Kidney glomerular epithelial cell (primary cell): ENCODE measurements around the gene STAT2.
"Not testable (repeated sequence)": the region's sequence is repeated elsewhere in the genome, so short reads cannot be mapped to it uniquely, and the experiment has no call there.

Source experiments
- DNase-seq: peaks from one replicate; lab custom pipeline; 2025; lab: John Stamatoyannopoulos, UW

Gene STAT2

GRCh38 chr12:56330936-56331490 lies 28.9 kb downstream of the STAT2 start:
- no peak for DNase-seq

- DNase-seq: no peak
Observed at GRCh38 chr12:56326533-56326932, 33.4 kb downstream of the STAT2 start.

- DNase-seq: no peak
Observed at GRCh38 chr12:56326126-56326525, 33.8 kb downstream of the STAT2 start.

GRCh38 chr12:56324206-56324605 lies 35.7 kb downstream of the STAT2 start:
- no peak for DNase-seq

GRCh38 chr12:56321610-56322009 lies 38.3 kb downstream of the STAT2 start:
- DNase-seq: not testable (repeated sequence)

- DNase-seq: no peak
Observed at GRCh38 chr12:56321027-56321426, 38.9 kb downstream of the STAT2 start.

GRCh38 chr12:56317675-56318074 lies 42.2 kb downstream of the STAT2 start:
- no peak for DNase-seq

GRCh38 chr12:56315622-56316473 lies 44.1 kb downstream of the STAT2 start, which contains the start of gene CNPY2:
TSS of gene CNPY2 (minus strand) at chr12:56315988. CDS start at chr12:56315217, 771 bp downstream.
- DNase-seq: peak; percentile 99

- peak; percentile 5 for DNase-seq
Observed at GRCh38 chr12:56315249-56315621, 44.7 kb downstream of the STAT2 start.

GRCh38 chr12:56311003-56311402 lies 48.9 kb downstream of the STAT2 start:
- no peak for DNase-seq

DNA sequence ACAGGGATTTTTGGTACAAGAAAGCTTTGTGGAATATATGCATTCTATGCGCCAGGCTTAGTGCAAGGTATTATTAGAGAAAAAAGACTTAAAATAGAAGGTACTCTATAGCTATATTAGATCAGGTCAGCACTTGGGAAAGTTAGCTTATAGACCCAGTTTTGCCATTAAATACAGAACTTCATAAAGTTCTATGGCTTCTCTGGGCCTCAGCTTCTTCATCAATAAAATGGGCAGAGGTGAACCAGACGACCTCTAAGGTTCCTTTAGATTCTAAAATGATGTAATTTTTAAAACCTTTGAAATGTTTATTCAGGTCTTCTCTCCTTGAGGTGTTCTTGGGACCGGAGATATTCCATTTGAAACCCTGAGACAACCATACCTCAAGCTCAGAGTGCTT lies 51.2 kb downstream of the STAT2 start:
- DNase-seq: no peak

- DNase-seq: no peak
Observed at GRCh38 chr12:56307221-56307965, 52.5 kb downstream of the STAT2 start.

DNA sequence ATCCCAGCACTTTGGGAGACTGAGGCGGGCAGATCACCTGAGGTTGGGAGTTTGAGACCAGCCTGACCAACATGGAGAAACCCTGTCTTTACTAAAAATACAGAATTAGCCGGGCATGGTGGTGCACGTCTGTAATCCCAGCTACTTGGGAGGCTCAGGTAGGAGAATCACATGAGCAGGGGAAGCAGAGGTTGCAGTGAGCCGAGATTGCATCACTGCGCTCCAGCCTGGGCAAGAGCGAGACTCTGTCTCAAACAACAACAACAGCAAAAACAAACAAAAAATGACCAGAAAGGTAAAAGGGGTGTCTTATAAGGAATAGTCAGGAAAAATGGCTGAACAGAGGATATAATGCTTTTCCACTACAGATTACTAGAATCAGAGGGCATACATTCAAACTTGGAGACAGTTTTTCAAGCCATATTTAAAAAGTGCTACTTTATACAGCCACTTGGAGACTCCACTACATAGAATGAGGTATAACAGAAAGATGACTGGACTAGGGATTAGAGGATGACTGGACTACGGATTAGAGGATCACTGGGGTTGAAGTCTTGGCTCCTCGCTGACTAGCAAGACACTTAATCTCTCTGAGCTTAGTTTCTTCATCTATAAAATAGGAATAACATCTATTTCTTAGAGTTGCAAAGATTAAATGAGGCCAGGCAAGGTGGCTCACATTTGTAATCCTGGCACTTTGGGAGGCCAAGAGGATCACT lies 54.9 kb downstream of the STAT2 start:
- no peak for DNase-seq

DNA sequence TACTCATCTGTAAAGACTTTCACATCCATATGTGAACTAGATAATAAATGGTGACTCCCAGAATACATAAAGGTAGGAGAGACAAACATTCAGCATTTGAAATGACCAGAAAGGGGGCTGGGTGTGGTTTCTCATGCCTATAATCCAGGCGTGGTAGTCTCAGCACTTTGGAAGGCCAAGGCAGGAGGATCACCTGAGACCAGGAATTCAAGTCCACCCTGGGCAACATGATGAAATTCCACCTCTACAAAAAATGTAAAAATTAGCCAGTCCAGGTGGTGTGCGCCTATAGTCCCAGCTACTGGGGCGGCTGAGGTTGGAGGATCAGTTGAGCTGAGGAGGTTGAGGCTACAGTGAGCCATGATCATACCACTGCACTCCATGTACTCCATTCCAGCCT lies 55.6 kb downstream of the STAT2 start:
- DNase-seq: no peak

- no peak for DNase-seq
Observed at GRCh38 chr12:56300644-56301464, 59.1 kb downstream of the STAT2 start.

- peak; percentile 94 for DNase-seq
Observed at GRCh38 chr12:56299853-56300643, 59.9 kb downstream of the STAT2 start, which contains the start of gene CS. TSS of gene CS (minus strand) at chr12:56300330. CDS start at chr12:56300201, 129 bp downstream.

GRCh38 chr12:56299308-56299852 lies 60.5 kb downstream of the STAT2 start:
- no peak for DNase-seq

DNA sequence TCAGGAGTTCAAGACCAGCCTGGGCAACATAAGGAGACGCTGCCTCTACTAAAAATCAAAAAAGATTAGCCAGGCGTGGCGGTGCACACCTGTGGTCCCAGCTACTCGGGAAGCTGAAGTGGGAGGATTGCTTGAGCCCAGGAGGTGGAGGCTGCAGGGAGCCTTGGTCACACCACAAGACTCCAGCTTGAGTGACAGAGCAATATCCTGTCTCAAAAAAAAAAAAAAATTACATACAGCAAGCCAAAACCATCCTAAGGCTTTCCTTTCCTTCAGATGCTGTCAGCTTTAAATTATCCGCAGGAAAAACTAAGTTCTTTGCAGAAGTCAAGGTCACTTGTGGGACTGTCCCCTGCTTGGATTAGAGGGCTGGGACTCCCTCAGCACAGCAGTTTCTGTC lies 61.1 kb downstream of the STAT2 start:
- DNase-seq: no peak

GRCh38 chr12:56297400-56297799 lies 62.5 kb downstream of the STAT2 start:
- no peak for DNase-seq

DNA sequence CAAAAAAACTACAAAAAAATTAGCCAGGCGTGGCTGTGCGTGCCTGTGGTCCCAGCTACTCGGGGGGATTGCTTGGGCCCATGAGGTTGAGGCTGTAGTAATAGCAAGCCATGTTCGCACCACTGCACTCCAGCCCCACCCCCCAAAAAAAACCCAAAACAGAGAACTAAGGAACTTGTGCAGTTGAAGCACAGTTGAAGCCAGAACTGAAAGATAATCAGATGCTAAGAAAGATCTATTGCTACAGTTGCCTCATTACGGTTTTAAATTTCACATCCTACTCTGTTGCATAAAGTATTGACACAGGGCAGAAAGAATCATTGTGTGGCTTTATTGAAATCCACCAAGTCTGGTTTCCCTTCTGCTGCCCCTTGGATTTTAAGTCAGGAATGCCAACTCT lies 63.6 kb downstream of the STAT2 start:
- DNase-seq: no peak
